BLaER1 treated with 17β-estradiol and CSF1 and Interleukin-3, amounts not matched to agents 10 nM and 100 nM (cell line): ENCODE results near the gene COL4A1.

Experiments
- H3K27ac ChIP-seq, 11 experiments: shearing (Covaris generic); formaldehyde crosslinking; 2 replicates each; pipeline ENCODE4 v1.8.1; 2022
- H3K27me3 ChIP-seq, 11 experiments: shearing (Covaris generic); formaldehyde crosslinking; 2 replicates each; pipeline ENCODE4 v1.8.1; 2022
- H3K36me3 ChIP-seq, 11 experiments: shearing (Covaris generic); formaldehyde crosslinking; 2 replicates each; pipeline ENCODE4 v1.8.1; 2022
- H3K4me1 ChIP-seq, 10 experiments: shearing (Covaris generic); formaldehyde crosslinking; 2 replicates each; pipeline ENCODE4 v1.8.1; 2022
- H3K4me2 ChIP-seq, 11 experiments: shearing (Covaris generic); formaldehyde crosslinking; 2 replicates each; pipeline ENCODE4 v1.8.1; 2022
- H3K4me3 ChIP-seq, 10 experiments: shearing (Covaris generic); formaldehyde crosslinking; 2 replicates each; pipeline ENCODE4 v1.8.1; 2022
- H3K9ac ChIP-seq, 11 experiments: shearing (Covaris generic); formaldehyde crosslinking; 2 replicates each; pipeline ENCODE4 v1.8.1; 2022
- H3K9me3 ChIP-seq, 11 experiments: shearing (Covaris generic); formaldehyde crosslinking; replicated peaks in 1 of 11; 2 replicates each; pipeline ENCODE4 v1.8.1; 2022
- H4K20me1 ChIP-seq, 11 experiments: shearing (Covaris generic); formaldehyde crosslinking; 2 replicates each; pipeline ENCODE4 v1.8.1; 2022
- Cebpa-rat ChIP-seq, 11 experiments: shearing (Covaris generic); IDR thresholded peaks; 2 replicates each; pipeline ENCODE4 v1.8.1; 2022

COL4A1 gene

DNA sequence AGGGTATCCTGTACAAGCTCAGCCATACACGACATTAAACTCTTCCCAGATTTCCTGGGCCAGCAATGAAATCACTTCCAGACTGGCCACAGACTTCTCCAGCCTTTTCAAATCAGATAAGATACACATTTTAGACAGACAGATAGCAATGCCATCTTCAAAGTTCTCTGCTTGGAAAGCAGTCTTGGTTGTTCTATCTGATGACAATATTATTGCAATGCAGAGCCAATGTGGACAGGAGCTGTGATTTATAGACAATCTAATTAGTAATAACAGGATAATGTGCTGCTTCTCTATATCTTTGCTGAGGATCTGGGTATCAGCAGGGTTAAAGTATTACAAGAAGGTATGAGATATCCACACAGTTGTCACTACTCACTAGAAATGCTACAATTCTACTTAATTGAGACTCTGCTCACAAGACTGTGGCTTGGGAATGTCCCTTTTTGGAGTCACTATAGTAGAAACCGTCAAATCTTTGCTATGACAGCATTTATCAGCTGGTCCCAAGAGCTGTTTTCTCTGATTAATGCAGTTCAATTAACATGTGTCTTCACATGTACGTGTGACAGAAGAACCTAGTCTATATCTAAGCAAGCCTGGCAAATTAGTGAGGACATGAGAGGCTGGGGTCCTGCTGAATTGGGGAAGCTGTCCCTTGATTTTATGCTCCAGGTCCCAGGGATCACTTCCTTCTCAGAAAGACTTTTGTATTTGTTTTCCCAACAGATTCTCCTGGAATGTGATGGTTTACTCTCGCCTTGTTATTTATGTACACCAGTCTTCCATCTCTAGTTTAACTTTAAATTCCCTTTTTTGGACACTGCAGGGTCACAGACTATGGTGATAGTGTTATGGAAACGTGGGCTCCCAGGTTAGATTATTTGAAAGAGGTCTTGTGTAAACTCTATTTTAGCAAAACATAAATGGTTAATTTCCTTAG lies 68.8 kb downstream of the COL4A1 start:
- no peak overlapping the region for H3K4me2 ChIP-seq
- no peak overlapping the region for H3K9ac ChIP-seq
- H3K36me3 ChIP-seq: no peaks in the 10 kb centered on the region
- H3K27ac ChIP-seq: no peak overlapping the region
- no peaks in the 10 kb centered on the region for H3K9me3 ChIP-seq
- no peaks in the 10 kb centered on the region for H4K20me1 ChIP-seq
- no peak overlapping the region for H3K4me3 ChIP-seq
- peaks cover 0 to 12% (median 4%) of the 10 kb centered on the region in 10 experiments; a peak in 4 of 20 replicates for H3K4me1 ChIP-seq
- no peak for TF ChIP-seq Cebpa-rat (IDR thresholded peaks at IDR 0.05)
- no peaks in the 10 kb centered on the region for H3K27me3 ChIP-seq

DNA sequence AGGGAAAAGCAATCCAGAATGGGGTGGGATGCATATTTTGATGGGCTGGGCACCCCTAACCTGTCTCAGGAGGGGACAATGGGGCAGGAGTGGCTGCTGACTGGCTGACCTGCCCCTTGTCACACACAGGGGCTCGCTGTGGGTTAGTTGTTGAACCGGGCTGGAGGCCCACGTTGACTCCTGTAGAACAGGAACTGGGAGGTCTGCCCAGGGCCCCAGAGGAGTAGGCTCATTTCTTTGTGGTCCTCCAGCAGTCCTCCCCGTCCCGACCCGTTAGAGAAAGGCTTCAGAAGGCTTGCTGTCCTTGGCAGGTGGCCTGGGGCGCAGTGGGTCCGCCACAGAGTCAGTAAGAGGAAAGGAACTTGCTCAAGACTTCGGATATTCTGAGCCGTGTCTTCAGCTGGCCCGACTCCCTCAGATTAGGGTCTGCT lies 70.1 kb downstream of the COL4A1 start:
- TF ChIP-seq Cebpa-rat (IDR thresholded peaks at IDR 0.05): no peak
- H4K20me1 ChIP-seq: no peaks in the 10 kb centered on the region
- peak overlapping the region in 4 of 11 experiments; percentile 7 to 34 (median 12); a peak in 5 of 22 replicates for H3K4me2 ChIP-seq
- peaks cover 0 to 12% (median 4%) of the 10 kb centered on the region in 10 experiments; a peak in 4 of 20 replicates for H3K4me1 ChIP-seq
- H3K9ac ChIP-seq: no peak overlapping the region
- no peak overlapping the region for H3K27ac ChIP-seq
- H3K4me3 ChIP-seq: no peak overlapping the region
- H3K9me3 ChIP-seq: no peaks in the 10 kb centered on the region
- H3K36me3 ChIP-seq: no peaks in the 10 kb centered on the region
- no peaks in the 10 kb centered on the region for H3K27me3 ChIP-seq

DNA sequence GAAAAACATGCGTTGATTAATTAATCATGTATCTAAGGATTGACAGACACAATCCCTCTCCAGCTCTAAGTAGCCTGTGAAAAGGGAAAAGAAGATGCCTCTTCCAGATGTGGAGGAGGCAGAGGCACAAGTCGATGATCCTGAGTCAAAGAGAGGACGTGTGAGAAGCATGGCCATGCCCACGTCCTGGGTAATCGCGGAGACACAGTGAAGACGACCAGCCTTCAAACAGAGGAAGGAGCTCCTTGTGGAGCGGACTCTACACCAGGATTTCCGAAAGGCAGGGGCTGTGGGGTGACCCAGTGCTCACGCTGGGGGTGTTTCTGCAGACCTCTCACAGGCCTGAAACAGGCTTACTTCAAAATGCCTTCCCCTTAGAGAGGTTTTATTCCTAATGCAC lies 70.5 kb downstream of the COL4A1 start:
- H3K9ac ChIP-seq: no peak overlapping the region
- TF ChIP-seq Cebpa-rat (IDR thresholded peaks at IDR 0.05): no peak

DNA sequence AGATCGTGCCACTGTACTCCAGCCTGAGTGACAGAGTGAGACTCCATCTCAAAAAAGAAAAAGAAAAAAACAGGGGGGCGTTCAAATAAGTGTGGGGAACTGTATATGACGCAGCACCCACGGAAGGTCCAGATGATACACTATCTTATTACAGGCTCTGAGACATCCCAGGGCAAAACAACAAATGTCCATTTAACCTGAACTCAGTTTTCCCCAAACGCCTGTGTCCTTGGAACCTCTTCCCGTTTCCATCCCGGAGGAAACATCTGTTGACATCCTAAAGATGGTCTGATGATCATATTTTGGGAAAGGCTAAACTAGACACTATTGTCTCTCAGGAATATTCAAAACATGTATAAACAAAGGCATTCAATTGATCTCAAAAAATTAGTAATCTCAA lies 72.4 kb downstream of the COL4A1 start:
- H4K20me1 ChIP-seq: no peaks in the 10 kb centered on the region
- no peak for TF ChIP-seq Cebpa-rat (IDR thresholded peaks at IDR 0.05)
- H3K27ac ChIP-seq: no peak overlapping the region
- no peak overlapping the region for H3K4me3 ChIP-seq
- H3K36me3 ChIP-seq: no peaks in the 10 kb centered on the region
- H3K9ac ChIP-seq: no peak overlapping the region
- H3K4me2 ChIP-seq: no peak overlapping the region
- H3K27me3 ChIP-seq: no peaks in the 10 kb centered on the region
- H3K9me3 ChIP-seq: no peaks in the 10 kb centered on the region
- peaks cover 0 to 8% (median 2%) of the 10 kb centered on the region in 10 experiments; a peak in 2 of 20 replicates for H3K4me1 ChIP-seq

More for the DNA sequence above, 70.5 kb downstream of the COL4A1 start:
- Histone ChIP-seq H3K4me2 (peak overlapping the region in 4 of 11 experiments; percentile 7 to 34 (median 12); a peak in 5 of 22 replicates), H3K27me3 (no peaks in the 10 kb centered on the region), H3K9me3 (no peaks in the 10 kb centered on the region), H3K27ac (no peak overlapping the region), H3K4me3 (no peak overlapping the region), H3K4me1 (peaks cover 0 to 12% (median 4%) of the 10 kb centered on the region in 10 experiments; a peak in 4 of 20 replicates), H4K20me1 (no peaks in the 10 kb centered on the region), H3K36me3 (no peaks in the 10 kb centered on the region)

DNA sequence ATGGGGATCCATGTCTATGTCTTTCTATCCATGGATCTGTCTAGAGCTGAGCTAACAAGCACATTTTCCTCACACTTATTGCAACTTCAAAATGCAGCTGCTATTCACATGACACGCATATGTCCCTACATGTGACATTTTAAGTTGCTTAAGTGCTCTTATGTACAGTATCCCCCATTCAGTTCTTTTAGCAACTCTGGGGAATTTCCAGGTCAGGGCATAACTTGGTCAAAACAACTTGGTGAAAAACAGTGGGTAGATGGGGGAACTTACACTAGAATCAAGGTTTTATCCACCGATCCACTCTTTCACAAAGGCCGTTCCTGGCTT lies 73.0 kb downstream of the COL4A1 start:
- Histone ChIP-seq H3K4me1 (peaks cover 0 to 8% (median 2%) of the 10 kb centered on the region in 10 experiments; a peak in 2 of 20 replicates), H3K9me3 (no peaks in the 10 kb centered on the region), H3K36me3 (no peaks in the 10 kb centered on the region), H4K20me1 (no peaks in the 10 kb centered on the region), H3K27ac (no peak overlapping the region), H3K4me3 (no peak overlapping the region), H3K27me3 (no peaks in the 10 kb centered on the region), H3K4me2 (no peak overlapping the region), H3K9ac (no peak overlapping the region)
- TF ChIP-seq Cebpa-rat (IDR thresholded peaks at IDR 0.05): no peak

DNA sequence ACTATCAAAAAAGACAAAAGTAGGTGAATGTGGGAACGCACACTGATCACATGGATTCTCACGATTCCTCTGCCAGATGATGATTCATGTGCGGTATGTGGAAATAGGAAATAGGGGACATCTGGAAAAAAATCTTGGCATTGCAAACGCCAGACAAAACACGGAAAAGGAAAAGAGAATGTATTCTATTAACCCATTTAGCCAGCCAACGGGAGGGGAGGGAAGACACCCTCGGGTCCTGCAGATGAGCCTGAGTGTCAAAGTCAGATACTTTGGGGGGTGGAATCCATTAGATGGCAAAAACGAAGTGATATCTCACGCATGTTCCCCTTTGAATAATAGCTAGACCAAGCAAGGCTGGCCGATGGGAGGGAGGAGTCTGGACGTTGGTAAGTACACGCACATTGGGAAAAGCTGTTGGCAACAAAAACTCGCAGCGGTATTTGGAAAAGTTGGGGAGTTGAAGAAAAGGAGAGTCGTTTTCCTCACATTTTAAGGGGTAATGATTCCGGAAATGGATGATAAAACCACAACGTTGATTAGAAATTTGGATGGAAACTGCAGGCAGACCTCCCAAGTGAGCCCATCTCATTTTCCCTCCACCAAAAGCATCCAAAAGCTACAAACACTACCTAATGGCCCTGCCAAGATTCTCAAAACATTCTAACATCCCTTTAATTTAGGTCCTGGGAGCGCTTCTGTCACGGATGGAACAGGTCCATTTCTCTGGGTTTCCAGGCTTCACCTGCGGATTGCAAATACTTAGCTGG lies 73.6 kb downstream of the COL4A1 start:
- H3K4me3 ChIP-seq: no peak overlapping the region

DNA sequence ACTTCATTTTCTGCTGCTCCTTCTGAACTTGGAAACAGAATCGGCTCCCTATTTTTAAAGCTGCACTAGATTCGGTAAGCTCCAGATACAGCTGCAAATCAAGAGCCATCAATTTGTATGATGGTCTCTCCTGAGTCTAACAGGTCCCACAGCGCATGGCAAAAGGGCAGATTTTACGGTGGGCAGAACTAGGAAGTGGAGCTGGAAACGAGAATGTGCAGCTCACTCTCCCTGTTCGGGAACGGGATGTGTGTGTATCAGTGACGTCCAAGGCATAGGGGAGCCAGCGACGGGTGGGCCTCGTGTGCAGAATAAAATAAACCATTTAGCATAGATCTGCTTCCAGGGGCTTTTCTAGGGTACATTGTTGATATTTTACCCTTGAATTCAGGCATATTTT lies 74.2 kb downstream of the COL4A1 start:
- no peak overlapping the region for H3K4me2 ChIP-seq
- H3K27ac ChIP-seq: no peak overlapping the region
- no peak overlapping the region for H3K4me3 ChIP-seq
- TF ChIP-seq Cebpa-rat (IDR thresholded peaks at IDR 0.05): no peak
- H3K27me3 ChIP-seq: no peaks in the 10 kb centered on the region
- no peak overlapping the region for H3K9ac ChIP-seq
- no peaks in the 10 kb centered on the region for H3K36me3 ChIP-seq
- H3K9me3 ChIP-seq: no peaks in the 10 kb centered on the region
- H3K4me1 ChIP-seq: peaks cover 0 to 8% (median 2%) of the 10 kb centered on the region in 10 experiments; a peak in 2 of 20 replicates
- no peaks in the 10 kb centered on the region for H4K20me1 ChIP-seq

More for the DNA sequence above, 73.6 kb downstream of the COL4A1 start:
- Histone ChIP-seq H4K20me1 (no peaks in the 10 kb centered on the region), H3K9me3 (no peaks in the 10 kb centered on the region), H3K27me3 (no peaks in the 10 kb centered on the region), H3K9ac (no peak overlapping the region), H3K4me2 (no peak overlapping the region), H3K36me3 (no peaks in the 10 kb centered on the region), H3K27ac (no peak overlapping the region), H3K4me1 (peaks cover 0 to 8% (median 2%) of the 10 kb centered on the region in 10 experiments; a peak in 2 of 20 replicates)
- no peak for TF ChIP-seq Cebpa-rat (IDR thresholded peaks at IDR 0.05)

DNA sequence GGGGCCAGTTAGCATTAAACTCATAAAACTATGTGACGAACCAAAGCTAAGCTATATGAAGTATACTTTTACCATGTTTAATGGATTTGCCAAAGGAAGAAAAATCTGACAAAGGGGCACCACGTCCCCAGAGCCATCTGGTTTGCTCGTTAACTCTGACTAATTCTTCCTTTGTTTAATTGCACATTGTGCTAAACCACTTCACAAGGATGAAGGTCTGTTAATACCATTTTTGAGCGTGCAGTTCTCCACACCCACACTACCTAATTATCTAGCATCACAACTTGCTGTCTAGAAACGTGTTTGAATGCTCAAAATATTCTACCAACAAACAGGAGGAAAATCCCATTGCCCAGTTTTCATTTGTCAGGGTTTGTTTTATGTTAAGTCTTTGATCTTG lies 74.8 kb downstream of the COL4A1 start:
- Histone ChIP-seq H3K36me3 (no peaks in the 10 kb centered on the region), H3K9ac (no peak overlapping the region), H3K4me3 (no peak overlapping the region), H4K20me1 (no peaks in the 10 kb centered on the region), H3K27ac (no peak overlapping the region), H3K9me3 (no peaks in the 10 kb centered on the region), H3K4me2 (no peak overlapping the region), H3K4me1 (peaks cover 0 to 8% (median 2%) of the 10 kb centered on the region in 10 experiments; a peak in 2 of 20 replicates), H3K27me3 (no peaks in the 10 kb centered on the region)
- no peak for TF ChIP-seq Cebpa-rat (IDR thresholded peaks at IDR 0.05)

DNA sequence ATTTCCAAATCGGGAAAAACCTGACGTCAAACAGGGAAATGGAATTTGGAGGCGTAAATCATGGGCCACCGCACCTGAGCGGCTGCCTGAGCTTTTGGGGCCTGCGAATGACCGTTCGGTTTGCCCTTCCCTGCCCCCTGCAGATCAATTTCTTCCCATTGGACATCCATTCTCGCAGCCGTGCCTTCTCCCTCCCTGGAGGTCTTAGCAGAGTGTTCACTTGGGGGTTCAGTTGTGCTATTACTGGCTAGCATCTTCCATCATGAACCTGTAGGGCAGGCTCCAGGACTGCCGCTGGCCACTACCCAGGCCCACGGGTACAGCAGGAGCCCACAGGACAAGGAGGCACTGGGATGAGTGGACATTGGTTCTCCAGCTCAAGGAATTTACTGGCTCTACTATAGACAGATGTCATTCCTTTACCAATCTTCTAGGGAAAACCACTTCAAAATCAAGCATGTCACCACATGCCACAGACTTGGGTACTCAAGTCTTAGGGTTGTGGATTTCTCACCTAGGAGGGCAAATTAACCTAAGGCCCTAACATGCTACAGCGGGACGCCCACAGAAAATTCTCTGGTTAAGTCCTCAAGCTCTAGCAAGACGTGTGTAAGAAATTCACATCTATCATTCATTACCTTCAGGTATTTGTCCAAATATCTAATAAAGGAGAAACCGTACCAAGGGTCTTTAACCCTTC lies 75.5 kb downstream of the COL4A1 start:
- Histone ChIP-seq H3K4me3 (no peak overlapping the region), H3K4me2 (no peak overlapping the region), H3K9ac (no peak overlapping the region), H3K27ac (no peak overlapping the region), H3K27me3 (no peaks in the 10 kb centered on the region), H4K20me1 (no peaks in the 10 kb centered on the region), H3K9me3 (no peaks in the 10 kb centered on the region), H3K36me3 (no peaks in the 10 kb centered on the region), H3K4me1 (peaks cover 0 to 1% (median 0%) of the 10 kb centered on the region in 10 experiments; a peak in 2 of 20 replicates)
- no peak for TF ChIP-seq Cebpa-rat (IDR thresholded peaks at IDR 0.05)
